HEK293 (cell line): ENCODE data around the gene SMIM20.

ENCODE experiments used
- PRDM1 ChIP-seq: fragments of 450-650 bp; formaldehyde crosslinking; IDR thresholded peaks from 2 replicates; pipeline ENCODE4; 2016; ENCODE audit warnings: missing biosample characterization, missing genetic modification characterization
- ZNF121 ChIP-seq: fragments of 450-650 bp; formaldehyde crosslinking; IDR thresholded peaks from 2 replicates; pipeline ENCODE4 v1.5.1; 2016; ENCODE audit warnings: missing biosample characterization, missing genetic modification characterization
- ZNF16 ChIP-seq: fragments of 450-650 bp; formaldehyde crosslinking; IDR thresholded peaks from 2 replicates; pipeline ENCODE4 v1.5.1; 2016; ENCODE audit warnings: low read depth, missing biosample characterization, missing genetic modification characterization
- ZNF660 ChIP-seq: fragments of 450-650 bp; IDR thresholded peaks from 2 replicates; pipeline ENCODE4 v1.5.1; 2018; ENCODE audit warnings: missing biosample characterization, mild to moderate bottlenecking, missing genetic modification characterization
- ZNF747 ChIP-seq: fragments of 450-650 bp; formaldehyde crosslinking; IDR thresholded peaks from 2 replicates; pipeline ENCODE4 v1.5.1; 2016; ENCODE audit warnings: missing biosample characterization, missing genetic modification characterization
- TF ChIP-seq, protein P1 (sequence below): fragments of 450-650 bp; formaldehyde crosslinking; IDR thresholded peaks from 2 replicates; pipeline ENCODE4 v1.5.1; 2016; ENCODE audit warnings: missing biosample characterization, missing genetic modification characterization
- TF ChIP-seq, protein P2 (sequence below): fragments of 450-650 bp; formaldehyde crosslinking; IDR thresholded peaks from 2 replicates; pipeline ENCODE4 v1.5.1; 2016; ENCODE audit warnings: missing biosample characterization, missing genetic modification characterization
- TF ChIP-seq, protein P3 (sequence below): fragments of 450-650 bp; formaldehyde crosslinking; IDR thresholded peaks from 2 replicates; pipeline ENCODE4 v1.5.1; 2016; ENCODE audit warnings: missing biosample characterization, missing genetic modification characterization, borderline replicate concordance

DNA sequence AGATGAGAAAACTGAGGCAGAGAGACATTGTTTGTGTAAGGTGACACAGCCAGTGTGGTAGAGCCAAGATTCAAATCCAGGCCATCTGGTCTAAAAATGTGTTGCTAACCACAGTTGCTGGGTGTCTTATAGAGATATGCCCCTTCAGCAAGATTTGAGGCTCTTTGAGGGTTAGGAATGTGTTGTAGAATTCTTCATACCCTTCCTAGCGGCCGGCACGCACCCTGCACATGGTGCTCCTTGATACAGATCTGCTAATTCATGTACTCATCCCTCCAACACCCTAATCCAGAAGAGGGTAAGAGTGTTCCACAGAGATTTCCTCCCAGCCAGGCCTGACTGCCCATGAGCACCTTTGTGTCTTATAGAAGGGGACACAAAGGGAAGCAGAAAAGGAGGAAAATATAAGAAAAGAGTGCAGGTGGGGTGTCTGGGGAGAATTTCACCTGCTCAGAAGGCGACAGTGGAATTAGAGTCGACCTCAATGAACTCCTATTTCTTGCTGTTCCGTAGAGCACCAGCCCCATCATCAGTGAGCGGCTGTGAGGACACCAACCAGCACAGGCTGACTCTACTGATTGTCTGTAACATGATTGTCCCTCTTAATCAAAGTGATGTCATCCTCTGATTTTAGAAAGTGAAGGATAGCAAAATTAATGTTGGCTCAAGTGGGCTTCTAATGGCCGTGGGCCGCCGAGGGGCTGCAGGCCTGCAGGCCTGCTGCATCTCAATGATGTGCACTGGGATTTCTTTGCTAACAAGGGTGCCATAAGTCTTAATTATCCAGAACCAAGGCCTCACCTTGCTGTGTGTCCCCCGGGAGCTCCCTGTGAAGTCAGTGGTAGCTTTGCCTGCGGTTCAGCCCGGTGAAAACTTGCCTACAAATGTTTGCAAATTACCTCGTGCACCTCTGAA, 24.2 kb upstream of the SMIM20 start:
- TF ChIP-seq, protein P1, sequence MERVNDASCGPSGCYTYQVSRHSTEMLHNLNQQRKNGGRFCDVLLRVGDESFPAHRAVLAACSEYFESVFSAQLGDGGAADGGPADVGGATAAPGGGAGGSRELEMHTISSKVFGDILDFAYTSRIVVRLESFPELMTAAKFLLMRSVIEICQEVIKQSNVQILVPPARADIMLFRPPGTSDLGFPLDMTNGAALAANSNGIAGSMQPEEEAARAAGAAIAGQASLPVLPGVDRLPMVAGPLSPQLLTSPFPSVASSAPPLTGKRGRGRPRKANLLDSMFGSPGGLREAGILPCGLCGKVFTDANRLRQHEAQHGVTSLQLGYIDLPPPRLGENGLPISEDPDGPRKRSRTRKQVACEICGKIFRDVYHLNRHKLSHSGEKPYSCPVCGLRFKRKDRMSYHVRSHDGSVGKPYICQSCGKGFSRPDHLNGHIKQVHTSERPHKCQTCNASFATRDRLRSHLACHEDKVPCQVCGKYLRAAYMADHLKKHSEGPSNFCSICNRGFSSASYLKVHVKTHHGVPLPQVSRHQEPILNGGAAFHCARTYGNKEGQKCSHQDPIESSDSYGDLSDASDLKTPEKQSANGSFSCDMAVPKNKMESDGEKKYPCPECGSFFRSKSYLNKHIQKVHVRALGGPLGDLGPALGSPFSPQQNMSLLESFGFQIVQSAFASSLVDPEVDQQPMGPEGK: no peak
- no peak for TF ChIP-seq ZNF121
- TF ChIP-seq ZNF16: no peak
- TF ChIP-seq ZNF660: no peak
- no peak for TF ChIP-seq PRDM1 (tag by site-specific recombination)
- no peak for TF ChIP-seq ZNF747 (tag by site-specific recombination)
- TF ChIP-seq, protein P2, sequence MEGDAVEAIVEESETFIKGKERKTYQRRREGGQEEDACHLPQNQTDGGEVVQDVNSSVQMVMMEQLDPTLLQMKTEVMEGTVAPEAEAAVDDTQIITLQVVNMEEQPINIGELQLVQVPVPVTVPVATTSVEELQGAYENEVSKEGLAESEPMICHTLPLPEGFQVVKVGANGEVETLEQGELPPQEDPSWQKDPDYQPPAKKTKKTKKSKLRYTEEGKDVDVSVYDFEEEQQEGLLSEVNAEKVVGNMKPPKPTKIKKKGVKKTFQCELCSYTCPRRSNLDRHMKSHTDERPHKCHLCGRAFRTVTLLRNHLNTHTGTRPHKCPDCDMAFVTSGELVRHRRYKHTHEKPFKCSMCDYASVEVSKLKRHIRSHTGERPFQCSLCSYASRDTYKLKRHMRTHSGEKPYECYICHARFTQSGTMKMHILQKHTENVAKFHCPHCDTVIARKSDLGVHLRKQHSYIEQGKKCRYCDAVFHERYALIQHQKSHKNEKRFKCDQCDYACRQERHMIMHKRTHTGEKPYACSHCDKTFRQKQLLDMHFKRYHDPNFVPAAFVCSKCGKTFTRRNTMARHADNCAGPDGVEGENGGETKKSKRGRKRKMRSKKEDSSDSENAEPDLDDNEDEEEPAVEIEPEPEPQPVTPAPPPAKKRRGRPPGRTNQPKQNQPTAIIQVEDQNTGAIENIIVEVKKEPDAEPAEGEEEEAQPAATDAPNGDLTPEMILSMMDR (tag by site-specific recombination): no peak
- TF ChIP-seq, protein P3, sequence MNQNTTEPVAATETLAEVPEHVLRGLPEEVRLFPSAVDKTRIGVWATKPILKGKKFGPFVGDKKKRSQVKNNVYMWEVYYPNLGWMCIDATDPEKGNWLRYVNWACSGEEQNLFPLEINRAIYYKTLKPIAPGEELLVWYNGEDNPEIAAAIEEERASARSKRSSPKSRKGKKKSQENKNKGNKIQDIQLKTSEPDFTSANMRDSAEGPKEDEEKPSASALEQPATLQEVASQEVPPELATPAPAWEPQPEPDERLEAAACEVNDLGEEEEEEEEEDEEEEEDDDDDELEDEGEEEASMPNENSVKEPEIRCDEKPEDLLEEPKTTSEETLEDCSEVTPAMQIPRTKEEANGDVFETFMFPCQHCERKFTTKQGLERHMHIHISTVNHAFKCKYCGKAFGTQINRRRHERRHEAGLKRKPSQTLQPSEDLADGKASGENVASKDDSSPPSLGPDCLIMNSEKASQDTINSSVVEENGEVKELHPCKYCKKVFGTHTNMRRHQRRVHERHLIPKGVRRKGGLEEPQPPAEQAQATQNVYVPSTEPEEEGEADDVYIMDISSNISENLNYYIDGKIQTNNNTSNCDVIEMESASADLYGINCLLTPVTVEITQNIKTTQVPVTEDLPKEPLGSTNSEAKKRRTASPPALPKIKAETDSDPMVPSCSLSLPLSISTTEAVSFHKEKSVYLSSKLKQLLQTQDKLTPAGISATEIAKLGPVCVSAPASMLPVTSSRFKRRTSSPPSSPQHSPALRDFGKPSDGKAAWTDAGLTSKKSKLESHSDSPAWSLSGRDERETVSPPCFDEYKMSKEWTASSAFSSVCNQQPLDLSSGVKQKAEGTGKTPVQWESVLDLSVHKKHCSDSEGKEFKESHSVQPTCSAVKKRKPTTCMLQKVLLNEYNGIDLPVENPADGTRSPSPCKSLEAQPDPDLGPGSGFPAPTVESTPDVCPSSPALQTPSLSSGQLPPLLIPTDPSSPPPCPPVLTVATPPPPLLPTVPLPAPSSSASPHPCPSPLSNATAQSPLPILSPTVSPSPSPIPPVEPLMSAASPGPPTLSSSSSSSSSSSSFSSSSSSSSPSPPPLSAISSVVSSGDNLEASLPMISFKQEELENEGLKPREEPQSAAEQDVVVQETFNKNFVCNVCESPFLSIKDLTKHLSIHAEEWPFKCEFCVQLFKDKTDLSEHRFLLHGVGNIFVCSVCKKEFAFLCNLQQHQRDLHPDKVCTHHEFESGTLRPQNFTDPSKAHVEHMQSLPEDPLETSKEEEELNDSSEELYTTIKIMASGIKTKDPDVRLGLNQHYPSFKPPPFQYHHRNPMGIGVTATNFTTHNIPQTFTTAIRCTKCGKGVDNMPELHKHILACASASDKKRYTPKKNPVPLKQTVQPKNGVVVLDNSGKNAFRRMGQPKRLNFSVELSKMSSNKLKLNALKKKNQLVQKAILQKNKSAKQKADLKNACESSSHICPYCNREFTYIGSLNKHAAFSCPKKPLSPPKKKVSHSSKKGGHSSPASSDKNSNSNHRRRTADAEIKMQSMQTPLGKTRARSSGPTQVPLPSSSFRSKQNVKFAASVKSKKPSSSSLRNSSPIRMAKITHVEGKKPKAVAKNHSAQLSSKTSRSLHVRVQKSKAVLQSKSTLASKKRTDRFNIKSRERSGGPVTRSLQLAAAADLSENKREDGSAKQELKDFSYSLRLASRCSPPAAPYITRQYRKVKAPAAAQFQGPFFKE (tag by site-specific recombination): no peak
